Measurements from ENCODE around the gene KAZN.

The KAZN gene

GRCh38 chr1:14954930-14955329, 356.4 kb downstream of the KAZN start:
- ChIA-PET POLR2A (no interaction called here), CTCF (no interaction called here)
- TF ChIP-seq ZNF384 (IDR thresholded peaks at IDR 0.05) (no peak), L3MBTL2 (conservative IDR thresholded peaks at IDR 0.05) (no peak), NFRKB (IDR thresholded peaks at IDR 0.05) (no peak), LEF1 (IDR thresholded peaks at IDR 0.05; ENCODE audit: borderline replicate concordance) (no peak), ARNT (IDR thresholded peaks at IDR 0.05) (no peak), SP1 (IDR thresholded peaks at IDR 0.05) (no peak), BHLHE40 (IDR thresholded peaks at IDR 0.05; ENCODE audit: borderline replicate concordance) (no peak), SUZ12 (IDR thresholded peaks at IDR 0.05) (no peak), HDGF (IDR thresholded peaks at IDR 0.05; ENCODE audit: borderline replicate concordance) (no peak), TARDBP (IDR thresholded peaks at IDR 0.05) (no peak), CTBP1 (IDR thresholded peaks at IDR 0.05; ENCODE audit: borderline replicate concordance) (no peak), ELF4 (IDR thresholded peaks at IDR 0.05) (no peak)
- TF ChIP-seq, protein P1, sequence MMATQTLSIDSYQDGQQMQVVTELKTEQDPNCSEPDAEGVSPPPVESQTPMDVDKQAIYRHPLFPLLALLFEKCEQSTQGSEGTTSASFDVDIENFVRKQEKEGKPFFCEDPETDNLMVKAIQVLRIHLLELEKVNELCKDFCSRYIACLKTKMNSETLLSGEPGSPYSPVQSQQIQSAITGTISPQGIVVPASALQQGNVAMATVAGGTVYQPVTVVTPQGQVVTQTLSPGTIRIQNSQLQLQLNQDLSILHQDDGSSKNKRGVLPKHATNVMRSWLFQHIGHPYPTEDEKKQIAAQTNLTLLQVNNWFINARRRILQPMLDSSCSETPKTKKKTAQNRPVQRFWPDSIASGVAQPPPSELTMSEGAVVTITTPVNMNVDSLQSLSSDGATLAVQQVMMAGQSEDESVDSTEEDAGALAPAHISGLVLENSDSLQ (IDR thresholded peaks at IDR 0.05): no peak
- no peak for DNase-seq (ENCODE audit: extremely low spot score)

DNA sequence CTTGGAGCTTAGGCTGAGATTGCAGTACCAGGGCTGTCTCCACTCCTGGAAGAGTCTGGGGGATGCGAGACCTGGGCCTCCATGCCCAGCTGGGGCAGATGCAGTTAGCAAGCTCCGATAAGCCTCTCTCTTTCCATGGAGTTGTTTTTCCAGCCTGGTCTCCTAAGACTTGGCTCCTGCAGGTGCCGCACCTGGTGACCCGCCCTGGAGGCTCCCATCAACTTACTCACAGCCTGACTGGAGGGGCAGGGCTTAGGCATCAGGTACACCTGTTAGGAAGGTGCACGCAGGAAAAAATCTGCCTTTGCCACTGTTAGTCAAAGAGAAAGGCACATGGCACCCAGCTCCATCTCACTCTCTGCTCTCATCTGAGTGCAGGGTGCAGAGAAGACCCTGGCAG, 356.9 kb downstream of the KAZN start:
- DNase-seq (ENCODE audit: extremely low spot score): no peak
- ChIA-PET POLR2A (no interaction called here), CTCF (no interaction called here)
- TF ChIP-seq ELF4 (IDR thresholded peaks at IDR 0.05) (no peak), L3MBTL2 (conservative IDR thresholded peaks at IDR 0.05) (no peak), CTBP1 (IDR thresholded peaks at IDR 0.05; ENCODE audit: borderline replicate concordance) (no peak), FOXA1 (IDR thresholded peaks at IDR 0.05) (no peak), ZNF384 (IDR thresholded peaks at IDR 0.05) (no peak), TARDBP (IDR thresholded peaks at IDR 0.05) (no peak), LEF1 (IDR thresholded peaks at IDR 0.05; ENCODE audit: borderline replicate concordance) (no peak), NFRKB (IDR thresholded peaks at IDR 0.05) (no peak), BHLHE40 (IDR thresholded peaks at IDR 0.05; ENCODE audit: borderline replicate concordance) (no peak), FOXK2 (IDR thresholded peaks at IDR 0.05) (no peak), SUZ12 (IDR thresholded peaks at IDR 0.05) (no peak), SP1 (IDR thresholded peaks at IDR 0.05) (no peak), FOXM1 (IDR thresholded peaks at IDR 0.05; ENCODE audit: borderline replicate concordance) (no peak), HDGF (IDR thresholded peaks at IDR 0.05; ENCODE audit: borderline replicate concordance) (no peak), ARNT (IDR thresholded peaks at IDR 0.05) (no peak)
- TF ChIP-seq, protein P1 (IDR thresholded peaks at IDR 0.05): no peak

GRCh38 chr1:14955976-14956375, 357.5 kb downstream of the KAZN start:
- ChIA-PET POLR2A (no interaction called here), CTCF (no interaction called here)
- no peak for DNase-seq (ENCODE audit: extremely low spot score)
- TF ChIP-seq L3MBTL2 (conservative IDR thresholded peaks at IDR 0.05): no peak
- TF ChIP-seq SUZ12 (IDR thresholded peaks at IDR 0.05): no peak
- no peak for TF ChIP-seq FOXM1 (IDR thresholded peaks at IDR 0.05; ENCODE audit: borderline replicate concordance)

DNA sequence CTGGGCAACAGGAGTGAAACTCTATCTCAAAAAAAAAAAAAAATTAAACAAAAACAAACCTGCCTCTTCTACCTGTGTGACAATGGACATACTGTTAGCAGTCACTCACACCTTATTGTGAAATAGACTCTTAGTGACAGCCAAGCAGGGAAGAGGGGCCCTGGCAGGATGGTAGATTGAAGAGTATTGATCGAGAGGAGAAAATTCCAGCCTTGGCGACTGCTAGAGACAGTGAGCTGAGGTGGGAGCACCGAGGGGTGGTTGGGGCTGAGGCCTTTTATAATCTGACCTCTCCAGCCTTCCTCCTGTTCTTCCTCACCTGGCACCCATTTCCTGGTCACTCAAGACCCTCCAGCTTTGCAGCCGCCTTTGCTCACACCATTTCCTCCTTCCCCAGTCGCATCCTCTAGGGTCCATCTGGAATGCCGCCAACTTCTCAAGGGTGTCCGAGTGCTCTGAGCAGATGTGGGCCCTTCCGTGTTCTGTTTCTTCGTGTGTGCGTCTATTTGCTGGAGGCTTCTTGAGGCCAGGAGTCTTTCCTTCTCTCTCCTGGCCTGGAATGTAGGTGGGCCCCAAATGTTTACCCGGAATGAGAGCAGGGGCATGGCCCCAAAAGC, 358.2 kb downstream of the KAZN start:
- POLR2A ChIA-PET: no interaction called here
- TF ChIP-seq ZNF384 (IDR thresholded peaks at IDR 0.05): no peak
- TF ChIP-seq LEF1 (IDR thresholded peaks at IDR 0.05; ENCODE audit: borderline replicate concordance): no peak
- no peak for TF ChIP-seq ARNT (IDR thresholded peaks at IDR 0.05)
- TF ChIP-seq SP1 (IDR thresholded peaks at IDR 0.05): no peak
- no peak for TF ChIP-seq BHLHE40 (IDR thresholded peaks at IDR 0.05; ENCODE audit: borderline replicate concordance)
- no peak for TF ChIP-seq SUZ12 (IDR thresholded peaks at IDR 0.05)
- TF ChIP-seq CTBP1 (IDR thresholded peaks at IDR 0.05; ENCODE audit: borderline replicate concordance): no peak
- TF ChIP-seq FOXK2 (IDR thresholded peaks at IDR 0.05): no peak
- no peak for TF ChIP-seq TARDBP (IDR thresholded peaks at IDR 0.05)
- no peak for TF ChIP-seq FOXM1 (IDR thresholded peaks at IDR 0.05; ENCODE audit: borderline replicate concordance)
- no peak for TF ChIP-seq NFRKB (IDR thresholded peaks at IDR 0.05)
- TF ChIP-seq, protein P1 (IDR thresholded peaks at IDR 0.05): no peak
- TF ChIP-seq FOXA1 (IDR thresholded peaks at IDR 0.05): no peak
- CTCF ChIA-PET: no interaction called here
- DNase-seq (ENCODE audit: extremely low spot score): no peak

GRCh38 chr1:14957375-14958098, 359.1 kb downstream of the KAZN start:
- TF ChIP-seq ARNT (IDR thresholded peaks at IDR 0.05) (no peak), TARDBP (IDR thresholded peaks at IDR 0.05) (no peak), NFRKB (IDR thresholded peaks at IDR 0.05) (no peak), BHLHE40 (IDR thresholded peaks at IDR 0.05; ENCODE audit: borderline replicate concordance) (no peak), FOXA1 (IDR thresholded peaks at IDR 0.05) (no peak), SUZ12 (IDR thresholded peaks at IDR 0.05) (no peak), FOXM1 (IDR thresholded peaks at IDR 0.05; ENCODE audit: borderline replicate concordance) (no peak), SP1 (IDR thresholded peaks at IDR 0.05) (no peak)
- TF ChIP-seq, protein P1 (IDR thresholded peaks at IDR 0.05): no peak
- ChIA-PET CTCF (no interaction called here), POLR2A (no interaction called here)
- no peak for DNase-seq (ENCODE audit: extremely low spot score)

Data from HEK293T (cell line).